ENCODE measurements around the gene SENP1.

SENP1 gene

GRCh38 chr12:48018618-48018995, 87.3 kb downstream of the SENP1 start:
- H3K4me1 Mint-ChIP-seq = no peaks in the 10 kb centered on the region
- H3K9me3 Mint-ChIP-seq = no peaks in the 10 kb centered on the region
- no peak overlapping the region for H3K27ac Mint-ChIP-seq
- no peak overlapping the region for H3K4me3 Mint-ChIP-seq
- peaks cover 16% of the 10 kb centered on the region for H3K27me3 Mint-ChIP-seq
- DNase-seq (ENCODE audit: low spot score in 2 of 2) = no peak
- no peak for ATAC-seq (ENCODE audit: low read depth)
- H3K36me3 Mint-ChIP-seq = no peaks in the 10 kb centered on the region

- Mint-ChIP-seq H3K9me3 (no peaks in the 10 kb centered on the region), H3K4me1 (no peaks in the 10 kb centered on the region), H3K27ac (no peak overlapping the region), H3K27me3 (peaks cover 16% of the 10 kb centered on the region), H3K4me3 (no peak overlapping the region), H3K36me3 (no peaks in the 10 kb centered on the region)
- DNase-seq (ENCODE audit: low spot score in 2 of 2) = no peak
- ATAC-seq (ENCODE audit: low read depth) = no peak
Observed at GRCh38 chr12:48017921-48018617, 87.8 kb downstream of the SENP1 start.

- no peaks in the 10 kb centered on the region for H3K9me3 Mint-ChIP-seq
Observed at GRCh38 chr12:48017496-48017895, 88.4 kb downstream of the SENP1 start.

GRCh38 chr12:48016373-48017020, 89.4 kb downstream of the SENP1 start:
- DNase-seq (ENCODE audit: low spot score in 2 of 2) (no peak), ATAC-seq (ENCODE audit: low read depth) (no peak)
- Mint-ChIP-seq H3K4me1 (no peaks in the 10 kb centered on the region), H3K9me3 (no peaks in the 10 kb centered on the region), H3K27me3 (peaks cover 14% of the 10 kb centered on the region), H3K36me3 (no peaks in the 10 kb centered on the region), H3K27ac (no peak overlapping the region), H3K4me3 (no peak overlapping the region)

More at GRCh38 chr12:48017496-48017895, 88.4 kb downstream of the SENP1 start:
- DNase-seq (ENCODE audit: low spot score in 2 of 2) (no peak), ATAC-seq (ENCODE audit: low read depth) (no peak)
- H3K4me3 Mint-ChIP-seq = no peak overlapping the region
- H3K4me1 Mint-ChIP-seq = no peaks in the 10 kb centered on the region
- no peaks in the 10 kb centered on the region for H3K36me3 Mint-ChIP-seq
- H3K27ac Mint-ChIP-seq = no peak overlapping the region
- peaks cover 16% of the 10 kb centered on the region for H3K27me3 Mint-ChIP-seq

- ATAC-seq (ENCODE audit: low read depth) = no peak
- H3K4me1 Mint-ChIP-seq = no peaks in the 10 kb centered on the region
Observed at GRCh38 chr12:48015954-48016353, 89.9 kb downstream of the SENP1 start.

GRCh38 chr12:48015129-48015528, 90.8 kb downstream of the SENP1 start:
- Mint-ChIP-seq H3K4me3 (no peak overlapping the region), H3K27ac (no peak overlapping the region), H3K27me3 (peaks cover 19% of the 10 kb centered on the region), H3K4me1 (no peaks in the 10 kb centered on the region), H3K9me3 (no peaks in the 10 kb centered on the region), H3K36me3 (no peaks in the 10 kb centered on the region)
- DNase-seq (ENCODE audit: low spot score in 2 of 2) (no peak), ATAC-seq (ENCODE audit: low read depth) (no peak)

More at GRCh38 chr12:48015954-48016353, 89.9 kb downstream of the SENP1 start:
- Mint-ChIP-seq H3K4me3 (no peak overlapping the region), H3K27me3 (peaks cover 15% of the 10 kb centered on the region), H3K9me3 (no peaks in the 10 kb centered on the region), H3K27ac (no peak overlapping the region), H3K36me3 (no peaks in the 10 kb centered on the region)
- no peak for DNase-seq (ENCODE audit: low spot score in 2 of 2)

GRCh38 chr12:48013287-48013686, 92.6 kb downstream of the SENP1 start:
- no peaks in the 10 kb centered on the region for H3K4me1 Mint-ChIP-seq
- H3K9me3 Mint-ChIP-seq = no peaks in the 10 kb centered on the region
- H3K36me3 Mint-ChIP-seq = no peaks in the 10 kb centered on the region
- ATAC-seq (ENCODE audit: low read depth) = no peak
- no peak overlapping the region for H3K4me3 Mint-ChIP-seq
- DNase-seq (ENCODE audit: low spot score in 2 of 2) = no peak
- no peak overlapping the region for H3K27ac Mint-ChIP-seq
- peaks cover 22% of the 10 kb centered on the region for H3K27me3 Mint-ChIP-seq

- Mint-ChIP-seq H3K4me1 (no peaks in the 10 kb centered on the region), H3K27ac (no peak overlapping the region), H3K27me3 (peaks cover 21% of the 10 kb centered on the region), H3K9me3 (no peaks in the 10 kb centered on the region), H3K4me3 (no peak overlapping the region), H3K36me3 (no peaks in the 10 kb centered on the region)
- DNase-seq (ENCODE audit: low spot score in 2 of 2) (no peak), ATAC-seq (ENCODE audit: low read depth) (no peak)
Observed at GRCh38 chr12:48012070-48012469, 93.8 kb downstream of the SENP1 start.

GRCh38 chr12:48010366-48010970, 95.4 kb downstream of the SENP1 start:
- no peaks in the 10 kb centered on the region for H3K4me1 Mint-ChIP-seq
- DNase-seq (ENCODE audit: low spot score in 2 of 2) (no peak), ATAC-seq (ENCODE audit: low read depth) (no peak)
- no peaks in the 10 kb centered on the region for H3K9me3 Mint-ChIP-seq
- H3K36me3 Mint-ChIP-seq = no peaks in the 10 kb centered on the region
- H3K4me3 Mint-ChIP-seq = no peak overlapping the region
- H3K27ac Mint-ChIP-seq = no peak overlapping the region
- H3K27me3 Mint-ChIP-seq = peaks cover 26% of the 10 kb centered on the region

GRCh38 chr12:48009471-48009870, 96.4 kb downstream of the SENP1 start:
- no peaks in the 10 kb centered on the region for H3K36me3 Mint-ChIP-seq
- H3K27ac Mint-ChIP-seq = no peak overlapping the region
- ATAC-seq (ENCODE audit: low read depth) (no peak), DNase-seq (ENCODE audit: low spot score in 2 of 2) (no peak)
- H3K4me1 Mint-ChIP-seq = peaks cover 2% of the 10 kb centered on the region
- H3K27me3 Mint-ChIP-seq = peaks cover 27% of the 10 kb centered on the region
- H3K9me3 Mint-ChIP-seq = no peaks in the 10 kb centered on the region
- no peak overlapping the region for H3K4me3 Mint-ChIP-seq

GRCh38 chr12:48008950-48009349, 96.9 kb downstream of the SENP1 start:
- ATAC-seq (ENCODE audit: low read depth) = no peak
- Mint-ChIP-seq H3K36me3 (no peaks in the 10 kb centered on the region), H3K9me3 (no peaks in the 10 kb centered on the region), H3K27me3 (peaks cover 27% of the 10 kb centered on the region), H3K4me3 (no peak overlapping the region), H3K4me1 (peaks cover 2% of the 10 kb centered on the region), H3K27ac (no peak overlapping the region)
- DNase-seq (ENCODE audit: low spot score in 2 of 2) = no peak

GRCh38 chr12:48008349-48008748, 97.5 kb downstream of the SENP1 start:
- Mint-ChIP-seq H3K4me1 (peaks cover 7% of the 10 kb centered on the region), H3K4me3 (no peak overlapping the region), H3K9me3 (no peaks in the 10 kb centered on the region), H3K27me3 (peaks cover 30% of the 10 kb centered on the region), H3K27ac (no peak overlapping the region), H3K36me3 (no peaks in the 10 kb centered on the region)
- no peak for DNase-seq (ENCODE audit: low spot score in 2 of 2)
- no peak for ATAC-seq (ENCODE audit: low read depth)

- Mint-ChIP-seq H3K27me3 (peaks cover 34% of the 10 kb centered on the region), H3K4me1 (peaks cover 12% of the 10 kb centered on the region), H3K4me3 (no peak overlapping the region), H3K27ac (no peak overlapping the region), H3K36me3 (no peaks in the 10 kb centered on the region), H3K9me3 (no peaks in the 10 kb centered on the region)
- no peak for ATAC-seq (ENCODE audit: low read depth)
- no peak for DNase-seq (ENCODE audit: low spot score in 2 of 2)
Observed at GRCh38 chr12:48007206-48007605, 98.7 kb downstream of the SENP1 start.

- H3K27me3 Mint-ChIP-seq = peaks cover 32% of the 10 kb centered on the region
- H3K4me3 Mint-ChIP-seq = peak overlapping the region; percentile 54
- H3K4me1 Mint-ChIP-seq = peaks cover 24% of the 10 kb centered on the region
- no peaks in the 10 kb centered on the region for H3K9me3 Mint-ChIP-seq
- ATAC-seq (ENCODE audit: low read depth) (no peak), DNase-seq (ENCODE audit: low spot score in 2 of 2) (no peak)
- no peak overlapping the region for H3K27ac Mint-ChIP-seq
- H3K36me3 Mint-ChIP-seq = no peaks in the 10 kb centered on the region
Observed at GRCh38 chr12:48005750-48006021, 100.2 kb downstream of the SENP1 start.
